GM12872 (cell line): Measurements from ENCODE around the gene CD48.

ENCODE experiments used
- CTCF ChIP-seq: IDR thresholded peaks from 3 replicates; pipeline ENCODE4 v1.5.1; 2011; ENCODE audit warnings: low read depth, mild to moderate bottlenecking, low read length, moderate library complexity; ENCODE audit not compliant: insufficient read depth

CD48 gene

GRCh38 chr1:160679893-160680292 lies 31.7 kb downstream of the CD48 start:
- no peak for TF ChIP-seq CTCF

- TF ChIP-seq CTCF, result no peak
Measured at GRCh38 chr1:160676869-160677597, 34.6 kb downstream of the CD48 start.

GRCh38 chr1:160675641-160676410 lies 35.8 kb downstream of the CD48 start:
- TF ChIP-seq CTCF, result peak; percentile 88

GRCh38 chr1:160674415-160674814 lies 37.2 kb downstream of the CD48 start:
- no peak for TF ChIP-seq CTCF

- no peak for TF ChIP-seq CTCF
Measured at GRCh38 chr1:160672789-160673695, 38.6 kb downstream of the CD48 start.

- TF ChIP-seq CTCF, result no peak
Measured at GRCh38 chr1:160671603-160672517, 39.8 kb downstream of the CD48 start.
